Measurements from ENCODE around the gene CCDC127. TPM values are rescaled to one million over a fixed set of nuclear protein-coding genes. Genes with fewer than 3 reads are reported as not detected.
"Not testable (repeated sequence)": the region's sequence is repeated elsewhere in the genome, so short reads cannot be mapped to it uniquely, and the experiment has no call there.

Gene CCDC127
- total RNA-seq, 1 donor from 2014 or later: 7.0 TPM

GRCh38 chr5:241045-241669 lies 23.2 kb upstream of the CCDC127 start:
- not testable (repeated sequence) for H3K27me3 Mint-ChIP-seq (ENCODE audit: insufficient read depth, low read depth); H3K4me1 ChIP-seq; H3K27ac ChIP-seq; H3K27ac Mint-ChIP-seq; H3K4me1 Mint-ChIP-seq; H3K4me3 Mint-ChIP-seq; H3F3A ChIP-seq (ENCODE audit: low read depth); H3K4me2 ChIP-seq; H4K20me1 ChIP-seq (ENCODE audit: low read depth); H2AFZ ChIP-seq (replicated peaks); DNase-seq (ENCODE audit: low spot score); H3K79me2 ChIP-seq (ENCODE audit: low read depth); H3K9me3 ChIP-seq (ENCODE audit: low read depth); H3K27me3 ChIP-seq; H3K4me3 ChIP-seq; H3K36me3 ChIP-seq; H3K9ac ChIP-seq; H3K9me3 Mint-ChIP-seq
- H3K36me3 Mint-ChIP-seq: peaks cover 32% of the 10 kb centered on the region

DNA sequence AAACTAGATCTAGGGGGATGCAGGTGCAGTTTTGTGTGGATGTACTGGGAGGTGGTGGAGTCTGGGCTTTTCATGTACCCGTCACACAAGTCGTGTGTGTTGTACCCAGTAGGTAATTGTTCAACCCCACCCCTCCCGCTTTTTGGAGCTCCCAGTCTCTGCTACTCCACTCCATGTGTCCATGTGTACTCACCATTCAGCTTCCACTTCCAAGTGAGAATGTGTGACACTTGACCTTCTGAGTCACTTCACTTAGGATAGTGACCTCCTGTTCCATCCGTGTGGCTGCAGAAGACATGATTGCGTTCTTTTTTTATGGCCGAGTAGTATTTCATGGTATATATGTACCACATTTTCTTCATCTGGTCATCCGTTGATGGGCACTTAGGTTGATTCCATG lies 22.6 kb upstream of the CCDC127 start:
- peaks cover 32% of the 10 kb centered on the region for H3K36me3 Mint-ChIP-seq
- not testable (repeated sequence) for H3K4me1 ChIP-seq; DNase-seq (ENCODE audit: low spot score); H3F3A ChIP-seq (ENCODE audit: low read depth); H3K79me2 ChIP-seq (ENCODE audit: low read depth); H3K27me3 Mint-ChIP-seq (ENCODE audit: insufficient read depth, low read depth); H3K9me3 ChIP-seq (ENCODE audit: low read depth); H4K20me1 ChIP-seq (ENCODE audit: low read depth); H3K27ac ChIP-seq; H3K9me3 Mint-ChIP-seq; H3K4me3 Mint-ChIP-seq; H3K9ac ChIP-seq; H3K4me1 Mint-ChIP-seq; H3K4me2 ChIP-seq; H3K27me3 ChIP-seq; H3K36me3 ChIP-seq; H3K27ac Mint-ChIP-seq; H2AFZ ChIP-seq (replicated peaks); H3K4me3 ChIP-seq

DNA sequence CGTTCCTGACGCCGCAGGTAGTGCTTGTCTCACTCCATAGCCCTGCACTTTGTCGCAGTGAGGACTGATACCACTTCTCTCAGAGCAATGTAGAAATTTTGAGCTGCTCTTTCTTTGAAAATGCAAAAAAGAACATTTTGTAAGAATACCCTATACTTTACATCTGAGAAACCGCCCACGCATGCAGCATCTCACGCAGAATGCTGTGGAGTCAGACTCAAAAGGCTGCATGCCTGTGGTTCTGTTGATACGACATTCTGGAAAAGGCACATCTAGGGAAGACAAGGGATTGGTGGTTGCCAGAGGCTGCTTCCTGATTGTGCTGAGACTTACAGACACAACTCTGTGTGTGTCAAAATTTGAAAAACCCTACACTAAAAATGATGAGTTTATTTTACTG lies 20.0 kb upstream of the CCDC127 start:
- not testable (repeated sequence) for H3K4me3 Mint-ChIP-seq; H3K27ac ChIP-seq; H3K9me3 Mint-ChIP-seq; DNase-seq (ENCODE audit: low spot score); H4K20me1 ChIP-seq (ENCODE audit: low read depth); H3K9me3 ChIP-seq (ENCODE audit: low read depth); H3K27ac Mint-ChIP-seq; H3K27me3 ChIP-seq; H3K4me3 ChIP-seq; H2AFZ ChIP-seq (replicated peaks); H3K9ac ChIP-seq; H3F3A ChIP-seq (ENCODE audit: low read depth); H3K79me2 ChIP-seq (ENCODE audit: low read depth); H3K4me1 ChIP-seq; H3K36me3 ChIP-seq; H3K27me3 Mint-ChIP-seq (ENCODE audit: insufficient read depth, low read depth); H3K4me1 Mint-ChIP-seq; H3K4me2 ChIP-seq
- peaks cover 43% of the 10 kb centered on the region for H3K36me3 Mint-ChIP-seq

DNA sequence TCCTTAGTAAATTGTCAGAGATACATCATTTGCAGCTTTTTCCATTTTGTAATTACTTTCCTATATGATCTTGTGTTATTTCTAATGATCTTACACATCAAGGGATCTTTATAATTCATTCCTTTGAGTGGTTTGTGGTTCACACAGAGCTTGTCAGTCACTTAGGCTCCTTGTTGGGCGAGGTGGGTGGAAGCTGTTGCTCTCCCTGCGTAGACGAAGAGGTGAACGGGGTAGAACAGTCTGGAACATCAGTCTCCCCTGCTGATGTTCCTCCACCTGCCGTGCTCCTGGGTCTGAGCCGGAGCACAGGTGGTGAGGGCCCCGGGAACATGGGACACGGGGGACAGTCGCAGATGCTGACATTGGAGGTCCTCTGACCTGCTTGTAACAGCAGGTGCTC lies 17.6 kb upstream of the CCDC127 start:
- not testable (repeated sequence) for H3K27ac ChIP-seq; H3K27me3 ChIP-seq; H3K9ac ChIP-seq; H3K4me1 ChIP-seq; H3K4me3 ChIP-seq; H3K4me1 Mint-ChIP-seq; H3K27ac Mint-ChIP-seq; H3K27me3 Mint-ChIP-seq (ENCODE audit: insufficient read depth, low read depth); H3K4me3 Mint-ChIP-seq; H4K20me1 ChIP-seq (ENCODE audit: low read depth); H2AFZ ChIP-seq (replicated peaks); H3K9me3 Mint-ChIP-seq; H3K79me2 ChIP-seq (ENCODE audit: low read depth); DNase-seq (ENCODE audit: low spot score); H3F3A ChIP-seq (ENCODE audit: low read depth); H3K9me3 ChIP-seq (ENCODE audit: low read depth); H3K36me3 ChIP-seq; H3K4me2 ChIP-seq
- H3K36me3 Mint-ChIP-seq: peaks cover 32% of the 10 kb centered on the region

DNA sequence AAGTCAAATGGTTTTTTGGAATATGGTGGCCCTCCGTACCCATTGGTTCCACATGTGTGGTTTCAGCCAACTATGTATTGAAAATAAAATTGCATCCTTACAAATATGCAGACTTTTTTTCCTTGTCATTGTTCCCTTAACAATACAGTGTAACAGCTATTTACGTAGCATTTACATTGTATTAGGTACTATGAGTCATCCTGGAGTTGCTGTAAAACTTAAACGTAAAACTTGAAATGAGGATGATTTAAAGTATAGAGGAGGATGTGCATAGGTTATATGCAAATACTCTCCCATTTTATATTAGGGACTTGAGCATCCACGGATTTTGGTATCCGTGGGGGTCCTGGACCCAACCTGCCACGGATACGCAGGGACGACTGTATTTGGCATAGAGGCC lies 16.5 kb upstream of the CCDC127 start:
- no peak overlapping the region for H3K27ac Mint-ChIP-seq
- H3K36me3 ChIP-seq: peaks cover 2% of the 10 kb centered on the region
- no peak overlapping the region for H3K27ac ChIP-seq
- no peaks in the 10 kb centered on the region for H3K9me3 ChIP-seq (ENCODE audit: low read depth)
- no peak overlapping the region for H3K9ac ChIP-seq
- H3K4me1 ChIP-seq: no peaks in the 10 kb centered on the region
- DNase-seq (ENCODE audit: low spot score): no peak
- H3K4me1 Mint-ChIP-seq: no peaks in the 10 kb centered on the region
- peaks cover 27% of the 10 kb centered on the region for H3K36me3 Mint-ChIP-seq
- H2AFZ ChIP-seq (replicated peaks): no peak overlapping the region
- TF ChIP-seq EZH2phosphoT487 (IDR thresholded peaks at IDR 0.05) (no peak), EZH2 (IDR thresholded peaks at IDR 0.05) (no peak)
- TF ChIP-seq, protein P1, sequence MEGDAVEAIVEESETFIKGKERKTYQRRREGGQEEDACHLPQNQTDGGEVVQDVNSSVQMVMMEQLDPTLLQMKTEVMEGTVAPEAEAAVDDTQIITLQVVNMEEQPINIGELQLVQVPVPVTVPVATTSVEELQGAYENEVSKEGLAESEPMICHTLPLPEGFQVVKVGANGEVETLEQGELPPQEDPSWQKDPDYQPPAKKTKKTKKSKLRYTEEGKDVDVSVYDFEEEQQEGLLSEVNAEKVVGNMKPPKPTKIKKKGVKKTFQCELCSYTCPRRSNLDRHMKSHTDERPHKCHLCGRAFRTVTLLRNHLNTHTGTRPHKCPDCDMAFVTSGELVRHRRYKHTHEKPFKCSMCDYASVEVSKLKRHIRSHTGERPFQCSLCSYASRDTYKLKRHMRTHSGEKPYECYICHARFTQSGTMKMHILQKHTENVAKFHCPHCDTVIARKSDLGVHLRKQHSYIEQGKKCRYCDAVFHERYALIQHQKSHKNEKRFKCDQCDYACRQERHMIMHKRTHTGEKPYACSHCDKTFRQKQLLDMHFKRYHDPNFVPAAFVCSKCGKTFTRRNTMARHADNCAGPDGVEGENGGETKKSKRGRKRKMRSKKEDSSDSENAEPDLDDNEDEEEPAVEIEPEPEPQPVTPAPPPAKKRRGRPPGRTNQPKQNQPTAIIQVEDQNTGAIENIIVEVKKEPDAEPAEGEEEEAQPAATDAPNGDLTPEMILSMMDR (IDR thresholded peaks at IDR 0.05): no peak
- no peaks in the 10 kb centered on the region for H3K27me3 Mint-ChIP-seq (ENCODE audit: insufficient read depth, low read depth)
- H3K4me3 Mint-ChIP-seq: no peak overlapping the region
- no peak overlapping the region for H3K4me2 ChIP-seq
- H4K20me1 ChIP-seq (ENCODE audit: low read depth): no peaks in the 10 kb centered on the region
- H3F3A ChIP-seq (ENCODE audit: low read depth): no peaks in the 10 kb centered on the region
- H3K79me2 ChIP-seq (ENCODE audit: low read depth): no peaks in the 10 kb centered on the region
- H3K4me3 ChIP-seq: no peak overlapping the region
- H3K9me3 Mint-ChIP-seq: no peaks in the 10 kb centered on the region
- H3K27me3 ChIP-seq: no peaks in the 10 kb centered on the region

GRCh38 chr5:233426-233825 lies 15.5 kb upstream of the CCDC127 start:
- not testable (repeated sequence) for H3K4me3 ChIP-seq; H3K4me1 Mint-ChIP-seq; H3K9ac ChIP-seq; H2AFZ ChIP-seq (replicated peaks); H3K27ac Mint-ChIP-seq; H3F3A ChIP-seq (ENCODE audit: low read depth); H3K36me3 ChIP-seq; H3K9me3 ChIP-seq (ENCODE audit: low read depth); H3K4me2 ChIP-seq; H3K79me2 ChIP-seq (ENCODE audit: low read depth); H3K9me3 Mint-ChIP-seq; H3K4me1 ChIP-seq; H3K4me3 Mint-ChIP-seq; H3K27me3 Mint-ChIP-seq (ENCODE audit: insufficient read depth, low read depth); H3K27ac ChIP-seq; H3K27me3 ChIP-seq; H4K20me1 ChIP-seq (ENCODE audit: low read depth); DNase-seq (ENCODE audit: low spot score)
- peaks cover 32% of the 10 kb centered on the region for H3K36me3 Mint-ChIP-seq
